Gastroesophageal sphincter (tissue), 3 donors: ENCODE measurements around the gene ZNF497.

Source experiments
- EP300 ChIP-seq: sonication (generic); formaldehyde crosslinking; IDR thresholded peaks from one replicate; pipeline ENCODE4 v1.6.1; 2017; ENCODE audit warnings: antibody characterized with exemption, mild to moderate bottlenecking
- POLR2A ChIP-seq, 2 donors: fragments of 450-650 bp; IDR thresholded peaks; one replicate each; pipeline ENCODE4 v1.6.1; 2017; ENCODE audit warnings: antibody characterized with exemption in 2 of 2, mild to moderate bottlenecking in 2 of 2, moderate library complexity in 1 of 2
- POLR2AphosphoS5 ChIP-seq: sonication (generic); formaldehyde crosslinking; IDR thresholded peaks from one replicate; pipeline ENCODE4 v1.6.1; 2017; ENCODE audit warnings: antibody characterized with exemption
- TF ChIP-seq, protein P1 (sequence below), 4 experiments: fragments of 200-600 bp in 2 of 4; fragments of 450-650 bp in 2 of 4; sonication (generic) in 1 of 4; IDR thresholded peaks; one replicate each; pipeline ENCODE4 v1.5.1; 2017 to 2019; ENCODE audit warnings: antibody characterized with exemption in 4 of 4, mild to moderate bottlenecking in 2 of 4, moderate library complexity in 2 of 4

DNA sequence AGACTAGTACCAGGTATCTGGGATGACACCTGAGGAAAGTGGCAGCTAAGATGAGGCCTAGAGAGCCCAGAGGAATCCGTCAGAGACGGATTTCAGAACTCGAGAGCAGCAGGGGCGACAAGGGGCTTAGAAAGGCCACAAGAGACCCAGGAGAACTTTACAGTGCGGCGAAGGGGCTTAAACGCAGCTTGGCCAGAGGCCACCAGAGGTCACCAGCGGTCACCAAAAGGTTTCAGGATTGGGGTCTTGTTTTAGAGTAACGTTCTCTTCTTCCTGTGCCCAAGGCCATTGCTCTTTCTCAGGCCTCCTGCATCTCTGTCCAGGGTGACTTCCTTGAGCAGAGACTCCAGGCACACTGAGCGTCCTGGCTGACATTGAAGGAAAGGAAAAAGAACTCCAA is 33.6 kb downstream of the ZNF497 start:
- TF ChIP-seq, protein P1, sequence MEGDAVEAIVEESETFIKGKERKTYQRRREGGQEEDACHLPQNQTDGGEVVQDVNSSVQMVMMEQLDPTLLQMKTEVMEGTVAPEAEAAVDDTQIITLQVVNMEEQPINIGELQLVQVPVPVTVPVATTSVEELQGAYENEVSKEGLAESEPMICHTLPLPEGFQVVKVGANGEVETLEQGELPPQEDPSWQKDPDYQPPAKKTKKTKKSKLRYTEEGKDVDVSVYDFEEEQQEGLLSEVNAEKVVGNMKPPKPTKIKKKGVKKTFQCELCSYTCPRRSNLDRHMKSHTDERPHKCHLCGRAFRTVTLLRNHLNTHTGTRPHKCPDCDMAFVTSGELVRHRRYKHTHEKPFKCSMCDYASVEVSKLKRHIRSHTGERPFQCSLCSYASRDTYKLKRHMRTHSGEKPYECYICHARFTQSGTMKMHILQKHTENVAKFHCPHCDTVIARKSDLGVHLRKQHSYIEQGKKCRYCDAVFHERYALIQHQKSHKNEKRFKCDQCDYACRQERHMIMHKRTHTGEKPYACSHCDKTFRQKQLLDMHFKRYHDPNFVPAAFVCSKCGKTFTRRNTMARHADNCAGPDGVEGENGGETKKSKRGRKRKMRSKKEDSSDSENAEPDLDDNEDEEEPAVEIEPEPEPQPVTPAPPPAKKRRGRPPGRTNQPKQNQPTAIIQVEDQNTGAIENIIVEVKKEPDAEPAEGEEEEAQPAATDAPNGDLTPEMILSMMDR (IDR thresholded peaks at IDR 0.05): no peak
- TF ChIP-seq EP300 (no peak), POLR2A (IDR thresholded peaks at IDR 0.05) (no peak), POLR2AphosphoS5 (no peak)
